IMR-90 (cell line): ENCODE measurements around the gene PSMD9. TPM values are rescaled to one million over a fixed set of nuclear protein-coding genes. Genes with fewer than 3 reads are reported as not detected.

Experiments
- ATAC-seq: fragments of 200-7000 bp; cut with Tn5 transposase; 2 replicates; pipeline ENCODE4 v1.9.1; 2020; ENCODE audit warnings: low read depth, mild to moderate bottlenecking, moderate library complexity
- BruUV-seq: library from RNA; stranded (reverse); fragments of 400-500 nt; replicated peaks from 2 replicates; lab custom pipeline; 2021; lab: Mats Ljungman, UMichigan
- CTCF ChIA-PET: fragments of 300-600 bp; formaldehyde crosslinking; extraction: SDS; loops from one replicate; lab custom pipeline; 2021; ENCODE audit warnings: antibody characterized with exemption; lab: Yijun Ruan, JAX
- POLR2A ChIA-PET: fragments of 300-600 bp; sonication (Branson Sonifier 250); formaldehyde crosslinking; loops from one replicate; lab custom pipeline; 2022; ENCODE audit warnings: antibody characterized with exemption; ENCODE audit not compliant: unreplicated experiment; lab: Charles Lee
- DNase-seq: peaks from one replicate; pipeline ENCODE4 v3.0.0; 2013
- H2AFZ ChIP-seq: replicated peaks from 2 replicates; pipeline ENCODE3; 2013; ENCODE audit warnings: low read length, mild to moderate bottlenecking; ENCODE audit not compliant: poor library complexity
- H2AK5ac ChIP-seq: 2 replicates; pipeline ENCODE4 v1.6.1; 2013; ENCODE audit warnings: low read depth, low read length, inconsistent platforms
- H2AK9ac ChIP-seq: replicated peaks from 2 replicates; pipeline ENCODE3; 2013; ENCODE audit warnings: mild to moderate bottlenecking, low read depth, low read length, moderate library complexity; ENCODE audit not compliant: poor library complexity
- H2BK120ac ChIP-seq: 2 replicates; pipeline ENCODE4 v1.6.1; 2013; ENCODE audit warnings: low read depth, low read length, inconsistent platforms
- H2BK15ac ChIP-seq: 3 replicates; pipeline ENCODE4 v1.6.1; 2013; ENCODE audit warnings: low read depth, low read length, inconsistent platforms
- H2BK20ac ChIP-seq: 2 replicates; pipeline ENCODE4 v1.6.1; 2013; ENCODE audit warnings: low read depth, mild to moderate bottlenecking, inconsistent platforms, low read length, moderate library complexity
- H2BK5ac ChIP-seq: 2 replicates; pipeline ENCODE4 v1.6.1; 2013; ENCODE audit warnings: mild to moderate bottlenecking, low read depth, low read length, inconsistent platforms; ENCODE audit not compliant: poor library complexity, severe bottlenecking
- H3K14ac ChIP-seq: replicated peaks from 2 replicates; pipeline ENCODE4 v1.6.1; 2013; ENCODE audit warnings: low read depth, low read length, inconsistent platforms
- H3K18ac ChIP-seq: 2 replicates; pipeline ENCODE4 v1.6.1; 2013; ENCODE audit warnings: low read depth, low read length, control low read depth
- H3K23ac ChIP-seq: 2 replicates; pipeline ENCODE4 v1.6.1; 2013; ENCODE audit warnings: low read depth, low read length, inconsistent platforms
- H3K27ac ChIP-seq: 2 replicates; pipeline ENCODE4 v1.5.1; 2013; ENCODE audit warnings: mild to moderate bottlenecking, control low read depth, low read length; ENCODE audit not compliant: insufficient read depth
- H3K27me3 ChIP-seq: 2 replicates; pipeline ENCODE4 v1.6.1; 2013; ENCODE audit warnings: low read length; ENCODE audit not compliant: control insufficient read depth, insufficient read depth
- H3K36me3 ChIP-seq: 2 replicates; pipeline ENCODE4 v1.6.1; 2013; ENCODE audit warnings: low read length, mixed read lengths; ENCODE audit not compliant: control insufficient read depth, insufficient read depth
- H3K4ac ChIP-seq: 2 replicates; pipeline ENCODE4 v1.6.1; 2013; ENCODE audit warnings: low read depth, low read length, inconsistent platforms
- H3K4me1 ChIP-seq: 2 replicates; pipeline ENCODE4 v1.6.1; 2013; ENCODE audit warnings: low read length, mixed read lengths; ENCODE audit not compliant: control insufficient read depth, insufficient read depth
- H3K4me2 ChIP-seq: 2 replicates; pipeline ENCODE4 v1.6.1; 2013; ENCODE audit warnings: low read depth, mild to moderate bottlenecking, control low read depth, low read length, moderate library complexity
- H3K4me3 ChIP-seq: 2 replicates; pipeline ENCODE4 v1.5.1; 2013; ENCODE audit warnings: low read depth, mild to moderate bottlenecking, control low read depth, low read length, moderate library complexity; ENCODE audit not compliant: insufficient read depth
- H3K56ac ChIP-seq: 2 replicates; pipeline ENCODE4 v1.6.1; 2013; ENCODE audit warnings: low read length, inconsistent platforms; ENCODE audit not compliant: insufficient read depth; ENCODE audit errors: extremely low read depth
- H3K79me1 ChIP-seq, 2 experiments: 2 replicates each; pipeline ENCODE4 v1.6.1; 2013; ENCODE audit warnings: low read length in 2 of 2, inconsistent platforms in 1 of 2, low read depth in 1 of 2
- H3K9ac ChIP-seq: 2 replicates; pipeline ENCODE4 v1.6.1; 2013; ENCODE audit warnings: low read depth, low read length, control low read depth
- H3K9me1 ChIP-seq: 2 replicates; pipeline ENCODE4 v1.6.1; 2013; ENCODE audit warnings: low read length, inconsistent platforms; ENCODE audit not compliant: insufficient read depth
- H3K9me3 ChIP-seq: 2 replicates; pipeline ENCODE4 v1.6.1; 2013; ENCODE audit warnings: low read length; ENCODE audit not compliant: control insufficient read depth, insufficient read depth
- H4K20me1 ChIP-seq: 2 replicates; pipeline ENCODE4 v1.6.1; 2013; ENCODE audit warnings: low read length, inconsistent platforms; ENCODE audit not compliant: insufficient read depth
- H4K5ac ChIP-seq: 2 replicates; pipeline ENCODE4 v1.6.1; 2013; ENCODE audit warnings: mild to moderate bottlenecking, low read depth, low read length, control low read depth
- H4K8ac ChIP-seq, 2 experiments: 2 replicates each; pipeline ENCODE4 v1.6.1; 2013; ENCODE audit warnings: low read depth in 2 of 2, low read length in 2 of 2, control low read depth in 1 of 2, inconsistent platforms in 1 of 2
- H4K91ac ChIP-seq: 2 replicates; pipeline ENCODE4 v1.6.1; 2013; ENCODE audit warnings: low read depth, low read length, inconsistent platforms; ENCODE audit not compliant: insufficient read depth
- CEBPB ChIP-seq: IDR thresholded peaks from 2 replicates; pipeline ENCODE4 v1.6.1; 2012; ENCODE audit warnings: low read depth, low read length, improper control_type of control experiment
- FOS ChIP-seq: fragments of 150-350 bp; IDR thresholded peaks from 2 replicates; pipeline ENCODE4 v1.6.1; 2016; ENCODE audit warnings: low read depth, low read length
- MAFK ChIP-seq: IDR thresholded peaks from 2 replicates; pipeline ENCODE4 v1.6.1; 2012; ENCODE audit warnings: low read depth, low read length, improper control_type of control experiment
- WGBS, 2 experiments: methylation state at CpG; one replicate each; pipeline versions ENCODE4 v1.1.5 to v1.1.7; 2013; ENCODE audit warnings: missing lambda C conversion rate in 2 of 2; ENCODE audit not compliant: insufficient read length in 1 of 2; ENCODE audit errors: extremely low coverage in 2 of 2; 5-methylcytosine and 5-hydroxymethylcytosine counted together
- dilution Hi-C: fragments of 300-500 bp; cut with HindIII; formaldehyde crosslinking; loops from one replicate; pipeline ENCODE4 v1.14.3; 2018; ENCODE audit warnings: low sequenced_read_pairs; ENCODE audit not compliant: unreplicated experiment
- in situ Hi-C: fragments of 300-500 bp; cut with MboI; formaldehyde crosslinking; loops from 3 replicates; pipeline ENCODE4 v1.14.3; 2019; ENCODE audit warnings: low sequenced_read_pairs, inconsistent platforms, mixed read lengths
- intact Hi-C: fragments of 100-400 bp; cut with micrococcal nuclease; formaldehyde crosslinking; loops from 2 replicates; pipeline ENCODE4 v1.10.0; 2022
- polyA plus RNA-seq, 3 experiments: library from polyadenylated mRNA; depleted of rRNA; stranded (reverse); fragments of >200 nt; gene quantifications; 2 replicates each; pipeline ENCODE4 v1.2.3, GENCODE V29; 2012; ENCODE audit warnings: low replicate concordance in 1 of 3
- total RNA-seq: library from RNA; depleted of rRNA; stranded (reverse); fragments of >200 nt; gene quantifications from 2 replicates; pipeline ENCODE4 v1.2.3, GENCODE V29; 2012

The PSMD9 gene
- total and polyA plus RNA-seq, 2 of the 4 experiments (the other 2 are of a cell fraction): 135 to 142 TPM

GRCh38 chr12:121858662-121859572 is 29.7 kb upstream of the PSMD9 start, which contains the start of gene HPD:
TSS of gene HPD (minus strand) at chr12:121858859. CDS start at chr12:121858823, 36 bp downstream.
- Histone ChIP-seq H2BK15ac (no peak within 1 kb of the TSS; the same call in 2 of the 3 replicates), H3K4me1 (peaks cover 19% of the 10 kb centered on the region), H4K20me1 (no peaks in the 10 kb centered on the region), H2AK5ac (peak within 1 kb of the TSS; percentile 47; the same call in 1 of the 2 replicates), H2AFZ (peak within 1 kb of the TSS; percentile 65), H3K9me1 (peaks cover 14% of the 10 kb centered on the region), H2BK20ac (peak within 1 kb of the TSS; percentile 59; the same call in 1 of the 2 replicates), H3K14ac (peak within 1 kb of the TSS; percentile 80; the same call in 1 of the 2 replicates), H2BK5ac (peak within 1 kb of the TSS; percentile 17), H4K91ac (peak within 1 kb of the TSS; percentile 27; the same call in 1 of the 2 replicates), H3K56ac (no peak within 1 kb of the TSS), H2BK120ac (peak within 1 kb of the TSS; percentile 60), H4K8ac (peak within 1 kb of the TSS in 1 of 2 experiments; percentile 54; a peak in 2 of 4 replicates), H3K4me3 (no peak within 1 kb of the TSS), H3K18ac (peak within 1 kb of the TSS; percentile 11; the same call in 1 of the 2 replicates), H3K4me2 (peak within 1 kb of the TSS; percentile 53; the same call in 1 of the 2 replicates), H3K27me3 (no peaks in the 10 kb centered on the region; the same call in 1 of the 2 replicates), H4K5ac (no peak within 1 kb of the TSS), H3K9me3 (no peaks in the 10 kb centered on the region), H3K9ac (no peak within 1 kb of the TSS), H2AK9ac (peak within 1 kb of the TSS; percentile 83), H3K23ac (peak within 1 kb of the TSS; percentile 61; the same call in 1 of the 2 replicates), H3K27ac (peak within 1 kb of the TSS; percentile 22; the same call in 1 of the 2 replicates), H3K36me3 (no peaks in the 10 kb centered on the region), H3K79me1 (peaks cover 0 to 4% of the 10 kb centered on the region in 2 experiments; a peak in 1 of 4 replicates), H3K4ac (peak within 1 kb of the TSS; percentile 77)
- CTCF ChIA-PET: interaction anchor here (1.4 kb wide), 1 partner anchor 14 kb away, joined by 4 read pairs; no protein-coding TSS in a partner anchor
- intact Hi-C loops (no loop called here), in situ Hi-C loops (no loop called here), dilution Hi-C loops (no loop called here)
- peak; percentile 76 for DNase-seq
- POLR2A ChIA-PET: no interaction called here
- peak; percentile 84 for ATAC-seq
- WGBS, 2 experiments: 43% methylated on average over 3 of the region's 16 CpGs; no CpG with 5 or more reads in 1 of the 2 experiments
- TF ChIP-seq FOS: peak; percentile 44
- TF ChIP-seq CEBPB: 0 out of 2 replicates have a peak, but pooled peaks have one; percentile 24
- no peak for TF ChIP-seq MAFK
- BruUV-seq: no TSS peak
